Ovary (tissue), 9 donors: Measurements from ENCODE around the gene ODC1. TPM values are rescaled to one million over a fixed set of nuclear protein-coding genes. Genes with fewer than 3 reads are reported as not detected.

ENCODE experiments used
- DNase-seq, 5 donors: peaks; one replicate each; pipeline ENCODE4 v3.0.0-alpha.2; 2019 to 2020
- H3K27ac ChIP-seq, 2 donors: fragments of 200-600 bp; one replicate each; pipeline versions ENCODE4 v1.5.1 to v1.8.0; 2019 to 2022
- H3K27me3 ChIP-seq: fragments of 200-600 bp; one replicate; pipeline ENCODE4 v1.8.0; 2022
- H3K36me3 ChIP-seq: fragments of 200-600 bp; sonication (generic); one replicate; pipeline ENCODE4 v1.5.1; 2019
- H3K4me1 ChIP-seq: one replicate; pipeline ENCODE4 v1.8.1; 2013; ENCODE audit warnings: mild to moderate bottlenecking, moderate library complexity; ENCODE audit not compliant: insufficient read depth
- H3K4me3 ChIP-seq: fragments of 200-600 bp; sonication (generic); one replicate; pipeline ENCODE4 v1.5.1; 2017
- H3K9me3 ChIP-seq, 2 donors: fragments of 200-600 bp in 1 of 2; sonication (generic) in 1 of 2; one replicate each; pipeline versions ENCODE4 v1.5.1 to v1.8.1; 2013 to 2019; ENCODE audit warnings: mild to moderate bottlenecking in 1 of 2, moderate library complexity in 1 of 2
- CTCF ChIP-seq, 3 donors: fragments of 450-650 bp in 2 of 3; fragments of 200-600 bp in 1 of 3; IDR thresholded peaks; one replicate each; pipeline versions ENCODE4 v1.5.1 to v1.8.0; 2016 to 2022; ENCODE audit warnings: antibody characterized with exemption in 3 of 3, mild to moderate bottlenecking in 1 of 3
- EP300 ChIP-seq: sonication (generic); formaldehyde crosslinking; IDR thresholded peaks from one replicate; pipeline ENCODE4 v1.6.1; 2017; ENCODE audit warnings: antibody characterized with exemption
- POLR2A ChIP-seq: fragments of 450-650 bp; IDR thresholded peaks from one replicate; pipeline ENCODE4 v1.6.1; 2017; ENCODE audit warnings: antibody characterized with exemption, mild to moderate bottlenecking, moderate library complexity
- WGBS, 3 donors: extraction: QIAGEN DNeasy Blood & Tissue Kit in 1 of 3; methylation state at CpG; one replicate each; pipeline versions ENCODE4 v1.1.5 to v1.1.7; 2013 to 2017; 5-methylcytosine and 5-hydroxymethylcytosine counted together
- intact Hi-C, 4 donors: fragments of 100-400 bp; cut with DNase I; formaldehyde crosslinking; loops; one replicate each; pipeline versions ENCODE4 v1.11.0 to v1.15.1; 2022 to 2023
- polyA plus RNA-seq, 2 donors: library from polyadenylated mRNA; stranded (reverse); fragments of 200-250 nt in 1 of 2; fragments of 350-450 nt in 1 of 2; fragmentation: Illumina TruSeq in 1 of 2; extraction: RNeasy Lipid Tissue Mini Kit (QIAGEN cat#74804) in 1 of 2; gene quantifications; one replicate each; pipeline ENCODE4 v1.2.3, GENCODE V29; 2013 to 2014
- total RNA-seq, 7 donors: library from RNA; depleted of rRNA in 2 of 7; stranded (reverse); fragments of >200 nt in 2 of 7; fragmentation: NEBNext Ultra II Directional in 3 of 7; extraction: Animal tissue kit (Norgen Biotek cat#: 25700) in 3 of 7; gene quantifications; one replicate each; pipeline versions ENCODE4 v1.1.0 to v1.2.4, GENCODE V29; 2016 to 2023
- donor health status: DM: no; HTN: no; CAD: no; lungs with moderate emphysema.
- donor health status: DM: no; HTN: no; CAD: no.
- donor health status: Bipolar disorder and iron deficiency.
- donor health status: DM: yes; HTN: yes; CAD: no.
- donor health status: DM: no; HTN: no; CAD: no.
- donor health status: DM: yes; HTN: yes; CAD: no.

ODC1 gene
- total and polyA plus RNA-seq, 9 donors, result 29.1 to 160 (median 55.7) TPM

GRCh38 chr2:10438688-10439087 lies 9.4 kb downstream of the ODC1 start:
- intact Hi-C loops, result loop anchor here in 3 of 4 donors (5.0 to 10.0 kb wide), 5 partner anchors 216 to 624 kb away; partner anchors contain the start of gene RRM2 (in 2 of the 3)
- Histone ChIP-seq H3K27ac (no peak overlapping the region), H3K9me3 (no peaks in the 10 kb centered on the region), H3K27me3 (no peaks in the 10 kb centered on the region), H3K36me3 (no peaks in the 10 kb centered on the region), H3K4me1 (no peaks in the 10 kb centered on the region), H3K4me3 (no peak overlapping the region)
- no peak for DNase-seq
- WGBS, 3 donors, result 90 to 91% (median 91%) methylated on average over 14 of the region's 14 CpGs
- TF ChIP-seq POLR2A (no peak), CTCF (IDR thresholded peaks at IDR 0.05) (no peak), EP300 (no peak)

DNA sequence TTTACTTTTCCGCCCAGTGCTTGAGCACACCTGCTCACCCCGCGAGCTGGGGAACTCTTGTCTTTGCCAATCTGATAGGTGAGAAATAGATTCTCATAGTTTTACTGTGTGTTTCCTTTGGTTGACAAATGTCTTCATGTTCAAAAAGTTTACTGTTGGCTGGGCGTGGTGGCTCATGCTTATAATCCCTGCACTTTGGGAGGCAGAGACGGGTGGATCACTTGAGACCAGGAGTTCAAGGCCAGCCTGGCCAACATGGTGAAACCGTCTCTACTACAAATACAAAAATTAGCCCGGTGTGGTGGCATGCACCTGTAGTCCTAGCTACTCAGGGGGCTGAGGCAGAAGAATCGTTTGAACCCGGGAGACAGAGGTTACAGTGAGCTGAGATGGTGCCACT lies 10.3 kb downstream of the ODC1 start:
- Histone ChIP-seq H3K36me3 (no peaks in the 10 kb centered on the region), H3K27ac (no peak overlapping the region), H3K9me3 (no peaks in the 10 kb centered on the region), H3K4me1 (no peaks in the 10 kb centered on the region), H3K27me3 (no peaks in the 10 kb centered on the region), H3K4me3 (no peak overlapping the region)
- WGBS, 3 donors, result 57 to 73% (median 65%) methylated on average over 9 of the region's 9 CpGs
- TF ChIP-seq CTCF (IDR thresholded peaks at IDR 0.05), result no peak
- TF ChIP-seq POLR2A, result no peak
- no peak for TF ChIP-seq EP300
- DNase-seq, result no peak
- intact Hi-C loops, result loop anchor here in 3 of 4 donors (5.0 to 10.0 kb wide), 5 partner anchors 217 to 623 kb away; partner anchors contain the start of gene RRM2 (in 2 of the 3)

DNA sequence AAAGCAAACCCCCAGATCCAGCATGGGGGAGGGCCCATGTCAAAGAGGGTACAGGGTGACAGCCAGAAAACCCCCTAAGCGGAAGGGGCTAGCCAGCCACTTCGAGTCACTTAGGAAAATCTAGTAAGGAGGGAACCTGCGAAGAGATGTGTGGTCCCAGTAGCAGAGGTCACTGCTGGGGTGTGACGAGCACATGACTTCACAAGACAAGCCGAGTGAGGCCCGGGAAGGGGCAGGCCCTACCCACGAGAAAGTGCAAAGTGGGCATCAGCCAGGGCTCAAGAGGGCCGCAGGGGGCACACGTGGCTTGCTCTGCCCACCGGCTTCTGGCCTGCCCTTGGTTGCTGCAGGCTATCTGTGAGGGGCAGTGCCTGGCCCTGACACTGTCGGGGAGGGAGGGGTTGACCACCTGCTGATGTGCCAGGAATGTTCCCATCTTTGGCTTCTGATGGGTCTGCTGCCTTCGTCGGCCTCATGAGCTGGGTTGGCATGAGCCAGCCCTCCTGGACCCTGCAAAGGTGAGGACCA lies 11.5 kb downstream of the ODC1 start:
- TF ChIP-seq POLR2A (no peak), CTCF (IDR thresholded peaks at IDR 0.05) (no peak), EP300 (no peak)
- no peaks in the 10 kb centered on the region for H3K4me1 ChIP-seq
- no peak for DNase-seq
- H3K4me3 ChIP-seq, result no peak overlapping the region
- no peaks in the 10 kb centered on the region for H3K36me3 ChIP-seq
- H3K9me3 ChIP-seq, result no peaks in the 10 kb centered on the region
- 68 to 86% (median 76%) methylated on average over 13 of the region's 13 CpGs for WGBS, 3 donors
- intact Hi-C loops, result loop anchor here in 3 of 4 donors (5.0 to 10.0 kb wide), 5 partner anchors 218 to 622 kb away; partner anchors contain the start of gene RRM2 (in 2 of the 3)
- H3K27ac ChIP-seq, result no peak overlapping the region
- H3K27me3 ChIP-seq, result no peaks in the 10 kb centered on the region

- H3K4me1 ChIP-seq, result no peaks in the 10 kb centered on the region
- H3K36me3 ChIP-seq, result no peaks in the 10 kb centered on the region
- intact Hi-C loops, result loop anchor here in 3 of 4 donors (2.0 to 10.0 kb wide), 6 partner anchors 219 to 621 kb away; partner anchors contain the start of gene RRM2 (in 3 of the 3)
- H3K9me3 ChIP-seq, result no peaks in the 10 kb centered on the region
- H3K4me3 ChIP-seq, result no peak overlapping the region
- TF ChIP-seq POLR2A, result no peak
- TF ChIP-seq CTCF (IDR thresholded peaks at IDR 0.05), result no peak
- TF ChIP-seq EP300, result no peak
- DNase-seq, result no peak
- no peak overlapping the region for H3K27ac ChIP-seq
- no peaks in the 10 kb centered on the region for H3K27me3 ChIP-seq
- WGBS, 3 donors, result 80 to 87% (median 86%) methylated on average over 7 to 14 of the region's 14 CpGs
Measured at GRCh38 chr2:10435820-10436204, 12.3 kb downstream of the ODC1 start.
